GM18951 (cell line): ENCODE data around the gene MAN1A2.

Experiments used
- POLR2A ChIP-seq: IDR thresholded peaks from 4 replicates; pipeline ENCODE4 v1.6.1; 2011; ENCODE audit warnings: mild to moderate bottlenecking; ENCODE audit not compliant: insufficient read length, insufficient read depth; ENCODE audit errors: extremely low read depth
- in situ Hi-C: fragments of 300-500 bp; cut with MboI; formaldehyde crosslinking; loops from one replicate; pipeline ENCODE4 v1.12.0; 2022; ENCODE audit warnings: low sequenced_read_pairs, mixed read lengths, inconsistent platforms; ENCODE audit not compliant: unreplicated experiment

The MAN1A2 gene

DNA sequence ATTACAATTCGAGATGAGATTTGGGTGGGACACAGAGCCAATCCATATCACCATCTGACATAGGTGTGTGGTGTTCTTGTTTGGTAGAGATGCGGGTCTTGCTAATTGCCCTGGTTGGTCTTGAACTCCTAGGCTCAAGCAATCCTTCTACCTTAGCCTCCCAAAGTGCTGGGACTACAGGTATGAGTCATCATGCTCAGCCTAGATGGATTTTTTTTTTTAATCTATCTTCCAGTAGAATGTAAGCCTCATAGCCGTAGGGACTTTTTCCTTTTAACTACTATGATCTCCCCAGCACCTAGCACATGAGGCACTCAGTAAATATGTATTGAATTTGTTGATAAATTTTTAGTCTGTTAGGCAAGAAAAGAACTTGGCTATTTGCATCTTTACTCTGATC lies 144.0 kb downstream of the MAN1A2 start:
- no peak for TF ChIP-seq POLR2A
- in situ Hi-C loops, result no loop called here

DNA sequence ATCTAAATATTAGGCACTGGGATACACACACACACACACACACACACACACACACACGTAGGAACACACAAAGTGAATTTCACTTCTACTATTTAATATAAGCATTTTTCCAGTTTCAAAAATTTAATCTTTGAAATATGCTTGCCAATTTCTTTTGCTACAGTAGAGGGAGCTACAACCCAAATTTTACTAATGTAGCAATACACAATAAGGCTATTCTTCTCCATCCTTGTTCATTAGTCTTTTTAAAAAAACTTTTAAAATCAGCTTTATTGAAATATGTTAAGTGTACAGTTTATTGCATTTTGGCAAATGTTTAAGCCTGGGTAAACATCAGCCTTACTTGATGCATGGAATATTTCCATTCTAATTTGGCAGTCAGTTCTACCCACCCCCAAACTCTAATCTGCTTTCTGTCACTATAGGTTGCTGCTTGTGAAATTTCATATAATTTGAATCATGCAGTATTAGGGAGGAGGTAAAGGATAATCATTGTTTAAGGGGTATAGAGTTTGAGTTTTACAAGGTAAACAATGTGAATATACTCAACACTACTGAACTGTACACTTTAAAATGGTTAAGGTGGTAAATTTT lies 145.6 kb downstream of the MAN1A2 start:
- in situ Hi-C loops, result no loop called here
- no peak for TF ChIP-seq POLR2A

- no peak for TF ChIP-seq POLR2A
- in situ Hi-C loops, result loop anchor here (10.0 kb wide), 3 partner anchors 152 to 382 kb away; no protein-coding TSS in a partner anchor
These were observed 155.9 kb downstream of the MAN1A2 start for GRCh38 chr1:117523111-117523510.

GRCh38 chr1:117527074-117527473 lies 159.8 kb downstream of the MAN1A2 start:
- no peak for TF ChIP-seq POLR2A
- in situ Hi-C loops, result loop anchor here (10.0 kb wide), 3 partner anchors 148 to 378 kb away; no protein-coding TSS in a partner anchor

DNA sequence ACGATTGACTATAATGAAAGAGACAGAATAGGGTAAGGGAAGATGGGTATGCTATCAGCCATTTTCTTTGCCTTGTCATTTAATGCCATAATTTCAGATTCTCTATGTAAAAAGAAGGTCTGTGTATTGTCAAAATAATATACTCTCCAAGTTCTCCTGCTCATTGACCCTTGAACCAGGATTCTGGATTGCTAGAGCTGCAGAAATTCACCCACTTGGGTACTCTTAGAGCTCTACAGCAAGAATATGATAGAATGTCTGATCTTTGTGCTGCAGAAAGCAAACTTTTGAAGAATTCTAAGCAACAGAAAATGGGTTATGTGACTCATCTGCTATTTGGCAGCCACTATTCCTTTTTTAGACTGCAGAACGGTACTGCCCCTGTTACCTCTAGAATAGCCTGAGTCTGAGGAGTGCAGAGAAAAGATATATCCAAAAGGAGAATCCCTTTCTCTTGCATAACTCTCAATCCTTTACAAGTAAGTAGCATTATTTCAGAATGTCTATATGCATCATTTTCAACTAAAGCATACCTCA lies 160.4 kb downstream of the MAN1A2 start:
- TF ChIP-seq POLR2A, result no peak
- in situ Hi-C loops, result loop anchor here (10.0 kb wide), 3 partner anchors 147 to 377 kb away; no protein-coding TSS in a partner anchor

- in situ Hi-C loops, result loop anchor here (10.0 kb wide), 3 partner anchors 145 to 375 kb away; no protein-coding TSS in a partner anchor
- no peak for TF ChIP-seq POLR2A
These were observed 162.4 kb downstream of the MAN1A2 start for GRCh38 chr1:117529683-117530082.

DNA sequence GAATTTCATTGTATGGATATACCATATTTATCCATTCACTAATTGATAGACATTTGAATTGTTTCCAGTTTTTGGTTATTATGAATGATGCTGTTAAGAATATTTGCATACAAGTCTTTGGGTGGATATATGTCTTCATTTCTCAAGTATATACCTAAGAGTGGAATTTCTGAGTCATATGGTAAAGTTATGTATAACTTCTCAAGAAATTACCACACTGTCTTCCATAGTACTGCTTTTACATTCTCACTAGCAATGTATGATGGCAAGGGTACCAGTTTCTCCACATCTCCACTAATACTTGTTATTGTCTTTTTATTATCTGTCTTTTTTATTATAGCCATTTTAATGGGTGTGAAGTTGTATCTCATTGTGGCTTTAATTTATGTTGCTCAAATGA lies 164.0 kb downstream of the MAN1A2 start:
- no peak for TF ChIP-seq POLR2A
- in situ Hi-C loops, result no loop called here

DNA sequence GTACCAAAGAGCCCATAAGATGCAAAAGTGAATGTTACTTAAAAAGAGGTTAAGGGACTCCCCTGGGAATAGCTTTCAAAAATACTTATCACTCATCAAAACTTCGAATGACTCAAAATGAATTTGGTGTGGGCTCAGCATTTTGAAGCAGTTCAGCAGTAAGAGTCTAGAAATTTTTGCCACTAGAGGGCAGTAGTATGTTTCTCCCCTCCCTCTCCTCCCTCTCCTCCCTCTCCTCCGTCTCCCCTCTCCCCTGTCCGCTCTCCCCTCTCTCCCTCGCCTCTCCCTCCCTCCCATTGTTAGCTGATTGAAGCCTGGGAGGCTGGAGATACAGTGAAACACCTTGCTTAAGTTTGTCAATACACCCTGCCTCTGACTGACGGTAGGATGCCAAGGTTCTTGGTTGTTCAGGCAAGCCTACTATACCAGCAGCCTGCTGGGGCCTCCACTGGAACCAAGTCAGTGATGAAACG lies 167.8 kb downstream of the MAN1A2 start:
- in situ Hi-C loops, result no loop called here
- TF ChIP-seq POLR2A, result no peak

GRCh38 chr1:117535821-117536220 lies 168.6 kb downstream of the MAN1A2 start:
- in situ Hi-C loops, result no loop called here
- no peak for TF ChIP-seq POLR2A

DNA sequence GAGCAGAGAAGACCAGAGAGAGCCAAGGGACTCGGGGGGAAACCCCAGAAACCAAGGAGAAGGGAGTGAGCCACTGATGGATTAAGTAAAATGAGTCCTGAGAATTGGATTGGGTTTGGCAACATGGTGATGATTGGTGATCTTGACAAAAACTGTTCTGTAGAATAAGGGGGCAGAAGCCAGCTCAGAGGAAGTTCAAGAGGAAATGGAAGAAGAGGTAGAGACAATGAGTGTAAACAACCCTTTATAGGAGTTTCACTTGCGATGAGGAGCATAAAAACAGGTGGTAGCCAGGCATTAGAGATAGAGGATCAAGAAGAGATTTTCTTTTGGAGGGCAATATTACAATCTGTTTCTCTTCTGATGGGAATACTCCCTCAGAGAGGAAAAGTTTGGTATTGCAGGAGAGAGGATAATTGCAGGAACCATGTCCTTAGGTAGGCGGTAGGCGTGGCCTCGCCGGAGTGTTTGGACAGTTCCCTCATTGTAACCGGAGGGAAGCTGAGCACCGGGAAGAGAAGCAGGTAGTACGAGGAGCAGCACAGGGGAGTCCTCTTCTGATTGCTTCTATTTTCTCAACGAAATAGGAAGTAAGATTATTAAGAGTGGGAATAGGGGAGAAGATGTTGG lies 170.2 kb downstream of the MAN1A2 start:
- no peak for TF ChIP-seq POLR2A
- in situ Hi-C loops, result no loop called here

DNA sequence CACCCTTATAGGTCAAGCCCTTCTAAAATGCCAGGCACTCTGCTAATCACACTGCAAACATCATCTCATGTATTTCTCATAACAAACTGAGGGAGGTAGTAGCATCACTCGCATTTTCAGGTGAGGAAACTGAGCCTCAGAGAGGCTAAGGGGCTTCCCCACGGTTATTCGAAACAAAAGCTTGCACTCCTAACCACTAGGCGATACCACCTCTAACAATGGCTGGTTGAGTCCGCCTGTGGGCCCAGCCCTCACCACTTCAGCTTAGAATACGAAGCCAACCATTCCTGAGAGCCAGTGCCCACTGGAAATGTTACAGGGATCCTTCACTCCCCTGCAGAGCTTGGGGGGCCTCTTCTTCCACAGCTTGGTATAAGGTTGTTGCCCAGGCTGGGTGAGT lies 173.3 kb downstream of the MAN1A2 start:
- in situ Hi-C loops, result no loop called here
- TF ChIP-seq POLR2A, result no peak

- TF ChIP-seq POLR2A, result no peak
- in situ Hi-C loops, result no loop called here
These were observed 173.8 kb downstream of the MAN1A2 start for GRCh38 chr1:117541003-117541402.

DNA sequence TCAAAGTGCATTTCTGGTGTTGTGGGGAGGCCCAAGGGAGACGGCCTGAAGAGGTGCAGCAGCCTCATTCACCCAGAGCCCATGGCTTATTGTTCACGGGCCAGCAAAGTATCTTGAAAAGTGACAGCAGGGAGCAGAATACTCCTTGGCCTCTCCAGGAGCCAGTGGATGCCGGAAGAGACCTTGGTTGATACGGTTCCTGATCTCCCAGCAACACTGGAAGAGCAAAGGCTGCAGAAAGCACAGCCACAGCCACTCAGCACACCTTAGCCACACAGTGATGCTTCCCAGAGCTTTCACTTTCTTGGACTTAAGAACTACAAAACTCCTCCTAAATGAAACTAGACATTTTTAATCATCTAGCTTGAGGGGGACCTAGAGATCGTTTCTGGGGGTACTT lies 174.3 kb downstream of the MAN1A2 start:
- TF ChIP-seq POLR2A, result no peak
- in situ Hi-C loops, result no loop called here
